Transverse colon (tissue), 3 donors: ENCODE data around the gene CHST11.

Source experiments
- CTCF ChIP-seq, 5 experiments: fragments of 200-600 bp in 3 of 5; fragments of 450-650 bp in 2 of 5; sonication (generic) in 3 of 5; IDR thresholded peaks; 1 replicate in 2 of 5; 2 replicates in 3 of 5; pipeline ENCODE4 v1.5.1; 2016 to 2017; ENCODE audit warnings: antibody characterized with exemption in 5 of 5, inconsistent platforms in 3 of 5, mild to moderate bottlenecking in 2 of 5, moderate library complexity in 1 of 5
- EP300 ChIP-seq: sonication (generic); formaldehyde crosslinking; IDR thresholded peaks from one replicate; pipeline ENCODE4 v1.6.1; 2017; ENCODE audit warnings: antibody characterized with exemption, low read depth
- POLR2A ChIP-seq: fragments of 450-650 bp; IDR thresholded peaks from one replicate; pipeline ENCODE4 v1.6.1; 2016; ENCODE audit warnings: antibody characterized with exemption, mild to moderate bottlenecking, moderate library complexity

- no peak for TF ChIP-seq CTCF (IDR thresholded peaks at IDR 0.05)
- TF ChIP-seq POLR2A: no peak
- TF ChIP-seq EP300: no peak
Measured at GRCh38 chr12:104570174-104570907, 113.6 kb downstream of the CHST11 start.
